Vagina (tissue), 2 donors: Measurements from ENCODE around the gene ATMIN.

Source experiments
- CTCF ChIP-seq, 3 experiments: fragments of 450-650 bp in 2 of 3; fragments of 200-600 bp in 1 of 3; sonication (generic) in 1 of 3; IDR thresholded peaks; one replicate each; pipeline ENCODE4 v1.5.1; 2017 to 2019; ENCODE audit warnings: antibody characterized with exemption in 3 of 3, mild to moderate bottlenecking in 2 of 3, moderate library complexity in 2 of 3
- POLR2A ChIP-seq, 2 donors: fragments of 450-650 bp; IDR thresholded peaks; one replicate each; pipeline ENCODE4 v1.6.1; 2017; ENCODE audit warnings: antibody characterized with exemption in 2 of 2, mild to moderate bottlenecking in 2 of 2, moderate library complexity in 2 of 2

- no peak for TF ChIP-seq CTCF (IDR thresholded peaks at IDR 0.05)
- no peak for TF ChIP-seq POLR2A (IDR thresholded peaks at IDR 0.05)
Observed at GRCh38 chr16:80988756-80989155, 46.9 kb upstream of the ATMIN start.
